HCT116 (cell line): ENCODE measurements around the gene GPSM3. TPM values are rescaled to one million over a fixed set of nuclear protein-coding genes. Genes with fewer than 3 reads are reported as not detected.

ENCODE experiments used
- ATAC-seq: fragments of 200-7000 bp; cut with Tn5 transposase; 2 replicates; pipeline ENCODE4 v1.9.1; 2020; ENCODE audit warnings: mild to moderate bottlenecking, moderate library complexity
- BruUV-seq: library from RNA; stranded (reverse); fragments of 400-500 nt; replicated peaks from 2 replicates; lab custom pipeline; 2021; lab: Mats Ljungman, UMichigan
- CTCF ChIA-PET: fragments of 300-600 bp; sonication (Branson Sonifier 250); formaldehyde crosslinking; loops from one replicate; lab custom pipeline; 2021; ENCODE audit warnings: antibody characterized with exemption; lab: Charles Lee
- POLR2A ChIA-PET: fragments of 300-600, 350-600 bp; sonication (Branson Sonifier 250); formaldehyde crosslinking; loops from one replicate; lab custom pipeline; 2021; ENCODE audit warnings: antibody characterized with exemption; lab: Charles Lee
- RAD21 ChIA-PET, 2 experiments: fragments of 300-600 bp; sonication (Branson Sonifier 250); formaldehyde crosslinking; loops; one replicate each; lab custom pipeline; 2023; ENCODE audit warnings: low total read pairs in 2 of 2; ENCODE audit not compliant: uncharacterized antibody in 2 of 2, unreplicated experiment in 2 of 2, low non-redundant PET in 1 of 2; lab: Charles Lee
- DNase-seq: peaks from one replicate; pipeline ENCODE4 v3.0.0-alpha.2; 2010; ENCODE audit warnings: low read depth, low spot score
- H2AFZ ChIP-seq: fragments of 200-600 bp; shearing (Covaris generic), sonication (generic); 2 replicates; pipeline ENCODE4 v1.6.1; 2017; ENCODE audit warnings: low read depth, mixed run types, mixed read lengths, antibody characterized with exemption, low read length; ENCODE audit not compliant: poor library complexity, severe bottlenecking
- H3K27ac ChIP-seq: 2 replicates; pipeline ENCODE4 v1.5.1; 2012; ENCODE audit warnings: low read depth, low read length
- H3K27me3 ChIP-seq: fragments of 200-600 bp; sonication (generic); 2 replicates; pipeline ENCODE4 v1.6.1; 2016; ENCODE audit warnings: mixed run types, low read length, mixed read lengths; ENCODE audit not compliant: insufficient read depth
- H3K36me3 ChIP-seq, 2 experiments: fragments of 200-500 bp in 1 of 2; fragments of 200-600 bp in 1 of 2; sonication (Bioruptor generic) in 1 of 2; sonication (generic) in 1 of 2; 2 replicates each; pipeline versions ENCODE4 v1.5.1 to v1.6.1; 2014 to 2016; ENCODE audit warnings: low read length in 2 of 2, inconsistent platforms in 1 of 2, mixed read lengths in 1 of 2, mixed run types in 1 of 2; ENCODE audit not compliant: insufficient read depth in 2 of 2, control insufficient read depth in 1 of 2
- H3K4me1 ChIP-seq, 2 experiments: fragments of 200-600 bp in 1 of 2; sonication (generic) in 1 of 2; 2 replicates each; pipeline versions ENCODE4 v1.5.1 to v1.6.1; 2012 to 2017; ENCODE audit warnings: low read length in 2 of 2, inconsistent platforms in 1 of 2, mild to moderate bottlenecking in 1 of 2, mixed read lengths in 1 of 2, mixed run types in 1 of 2, moderate library complexity in 1 of 2; ENCODE audit not compliant: insufficient read depth in 2 of 2, control insufficient read depth in 1 of 2
- H3K4me2 ChIP-seq: fragments of 200-600 bp; sonication (generic); 2 replicates; pipeline ENCODE4 v1.6.1; 2017; ENCODE audit warnings: mixed run types, low read length, mixed read lengths
- H3K4me3 ChIP-seq, 2 experiments: fragments of 200-600 bp in 1 of 2; sonication (generic) in 1 of 2; replicated peaks in 1 of 2; 2 replicates each; pipeline ENCODE4 v1.5.1; 2011 to 2016; ENCODE audit warnings: low read length in 2 of 2, control low read depth in 1 of 2, low read depth in 1 of 2, mild to moderate bottlenecking in 1 of 2, mixed read lengths in 1 of 2, mixed run types in 1 of 2
- H3K79me2 ChIP-seq: fragments of 200-600 bp; sonication (generic); 2 replicates; pipeline ENCODE4 v1.6.1; 2017; ENCODE audit warnings: mild to moderate bottlenecking, mixed run types, low read length, moderate library complexity, mixed read lengths; ENCODE audit not compliant: insufficient read depth
- H3K9ac ChIP-seq: fragments of 200-600 bp; sonication (generic); 2 replicates; pipeline ENCODE4 v1.6.1; 2016; ENCODE audit warnings: low read length, mixed read lengths
- H3K9me2 ChIP-seq: fragments of 200-600 bp; sonication (generic), shearing (Covaris generic); 2 replicates; pipeline ENCODE4 v1.6.1; 2017; ENCODE audit warnings: mixed run types, mild to moderate bottlenecking, moderate library complexity; ENCODE audit not compliant: insufficient read depth
- H3K9me3 ChIP-seq, 2 experiments: fragments of 200-500 bp in 1 of 2; fragments of 200-600 bp in 1 of 2; sonication (Bioruptor generic) in 1 of 2; sonication (generic) in 1 of 2; 2 replicates each; pipeline ENCODE4 v1.6.1; 2014 to 2017; ENCODE audit warnings: low read length in 2 of 2, mixed read lengths in 2 of 2, inconsistent platforms in 1 of 2, low read depth in 1 of 2, mild to moderate bottlenecking in 1 of 2, mixed run types in 1 of 2, moderate library complexity in 1 of 2; ENCODE audit not compliant: control insufficient read depth in 1 of 2, insufficient read depth in 1 of 2
- H4K20me1 ChIP-seq: fragments of 200-600 bp; sonication (generic), shearing (Covaris generic); 2 replicates; pipeline ENCODE4 v1.6.1; 2017; ENCODE audit warnings: mixed run types, mild to moderate bottlenecking, moderate library complexity; ENCODE audit not compliant: insufficient read depth
- ATF3 ChIP-seq: IDR thresholded peaks from 2 replicates; pipeline ENCODE4 v1.6.1; 2012
- CBX3 ChIP-seq: IDR thresholded peaks from 2 replicates; pipeline ENCODE4 v1.6.1; 2012; ENCODE audit warnings: low read depth
- CEBPB ChIP-seq: IDR thresholded peaks from 2 replicates; pipeline ENCODE4 v1.6.1; 2012; ENCODE audit warnings: low read depth
- CTCF ChIP-seq, 3 experiments: fragments of 200-600 bp in 1 of 3; sonication (generic) in 1 of 3; IDR thresholded peaks in 2 of 3; conservative IDR thresholded peaks in 1 of 3; 2 replicates each; pipeline ENCODE4 v1.5.1; 2012 to 2017; ENCODE audit warnings: low read depth in 2 of 3, low read length in 2 of 3, antibody characterized with exemption in 1 of 3, borderline replicate concordance in 1 of 3, control low read depth in 1 of 3, mild to moderate bottlenecking in 1 of 3, mixed read lengths in 1 of 3, mixed run types in 1 of 3, moderate library complexity in 1 of 3; ENCODE audit not compliant: insufficient read depth in 1 of 3
- EGR1 ChIP-seq: IDR thresholded peaks from 2 replicates; pipeline ENCODE4 v1.6.1; 2012; ENCODE audit warnings: low read depth
- ELF1 ChIP-seq: IDR thresholded peaks from 2 replicates; pipeline ENCODE4 v1.6.1; 2012; ENCODE audit warnings: low read depth, borderline replicate concordance
- POLR2A ChIP-seq: IDR thresholded peaks from 2 replicates; pipeline ENCODE4 v1.7.0; 2011; ENCODE audit warnings: borderline replicate concordance; ENCODE audit not compliant: insufficient read depth, insufficient read length; ENCODE audit errors: extremely low read depth
- POLR2AphosphoS5 ChIP-seq: IDR thresholded peaks from 2 replicates; pipeline ENCODE4 v1.6.1; 2011; ENCODE audit warnings: mild to moderate bottlenecking, low read depth, low read length, moderate library complexity
- SRF ChIP-seq: IDR thresholded peaks from 2 replicates; pipeline ENCODE4 v1.6.1; 2012; ENCODE audit warnings: low read depth
- TCF7L2 ChIP-seq: IDR thresholded peaks from 2 replicates; pipeline ENCODE4 v1.7.0; 2011; ENCODE audit warnings: borderline replicate concordance, inconsistent platforms; ENCODE audit not compliant: insufficient read depth, insufficient read length; ENCODE audit errors: extremely low read depth
- YY1 ChIP-seq: IDR thresholded peaks from 2 replicates; pipeline ENCODE4 v1.6.1; 2011; ENCODE audit warnings: low read length, low read depth, moderate library complexity, mild to moderate bottlenecking; ENCODE audit not compliant: insufficient replicate concordance; ENCODE audit errors: extremely low read depth
- ZNF274 ChIP-seq: fragments of 200-500 bp; sonication (Bioruptor generic); IDR thresholded peaks from 2 replicates; pipeline ENCODE4 v1.6.1; 2014; ENCODE audit warnings: mild to moderate bottlenecking, low read depth, low read length, inconsistent platforms
- intact Hi-C: fragments of 100-400 bp; cut with micrococcal nuclease; formaldehyde crosslinking; loops from 2 replicates; pipeline ENCODE4 v1.10.0; 2022
- total RNA-seq: library from RNA; stranded (reverse); gene quantifications from one replicate; pipeline ENCODE4 v1.2.1, GENCODE V29; 2021; ENCODE audit not compliant: unreplicated experiment

The GPSM3 gene
- total RNA-seq, 1 experiment from 2014 or later = 1.2 TPM

- no peak for TF ChIP-seq CBX3
- TF ChIP-seq CEBPB = no peak
- TF ChIP-seq ATF3 = no peak
- no peak for TF ChIP-seq SRF
Observed at GRCh38 chr6:32195902-32196681, 3.6 kb upstream of the GPSM3 start (continued).

DNA sequence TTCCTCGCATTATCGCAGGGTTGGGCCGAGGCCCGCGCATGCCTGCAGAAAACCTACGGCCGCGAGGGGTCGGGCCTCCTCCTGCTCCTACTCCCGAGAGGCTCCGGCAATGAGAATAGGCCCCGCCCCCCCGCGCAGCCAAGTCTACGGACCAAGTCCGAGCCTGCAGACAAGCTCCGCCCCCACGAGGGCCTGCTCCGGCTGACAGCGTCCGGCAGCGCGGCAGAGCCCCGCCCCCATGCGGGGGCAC is 3.1 kb upstream of the GPSM3 start:
- TF ChIP-seq POLR2AphosphoS5 (no peak; the same call in 1 of the 2 replicates), POLR2A (peak; percentile 17), EGR1 (no peak), ATF3 (no peak), ELF1 (no peak), ZNF274 (no peak), YY1 (peak; percentile 8), CTCF (IDR thresholded peaks at IDR 0.05 in 2 of 3, conservative IDR thresholded peaks at IDR 0.05 in 1 of 3; ENCODE audit: borderline replicate concordance in 1 of 3, insufficient read depth in 1 of 3, low read depth in 2 of 3, low read length in 2 of 3) (peak in 1 of 3 experiments; percentile 54; a peak in 2 of 6 replicates), TCF7L2 (peak; percentile 48)
- Histone ChIP-seq H3K36me3 (no peaks in the 10 kb centered on the region), H3K4me3 (peak overlapping the region; percentile 70 to 76), H3K9ac (peak overlapping the region; percentile 97), H3K9me3 (no peaks in the 10 kb centered on the region), H3K27ac (peak overlapping the region; percentile 99), H3K4me2 (peak overlapping the region; percentile 91), H3K27me3 (no peaks in the 10 kb centered on the region), H4K20me1 (no peaks in the 10 kb centered on the region), H2AFZ (no peak overlapping the region), H3K4me1 (peaks cover 27 to 58% of the 10 kb centered on the region in 2 experiments), H3K9me2 (no peaks in the 10 kb centered on the region), H3K79me2 (no peaks in the 10 kb centered on the region)
- BruUV-seq = no TSS peak
- ATAC-seq = peak; percentile 88
- ChIA-PET CTCF (interaction anchor here (0.7 to 1.5 kb wide), 11 partner anchors 10 to 880 kb away, joined by 3 to 18 read pairs (median 4); partner anchors contain the start of genes ABHD16A, ATF6B, FKBPL and HLA-DPB1), RAD21 (interaction anchor here (0.5 to 1.2 kb wide), 5 partner anchors 42 to 92 kb away, joined by 3 to 6 read pairs (median 4); partner anchors contain the start of genes ATF6B (in 1 of the 2) and FKBPL (in 1 of the 2)), POLR2A (interaction anchor here (0.8 to 1.8 kb wide), 14 partner anchors 9 to 1122 kb away, joined by 3 to 11 read pairs (median 4); partner anchors contain the start of genes AGPAT1, ATF6B, DXO and FKBPL)
- DNase-seq = peak; percentile 99
- intact Hi-C loops = loop anchor here (1.0 kb wide), 2 partner anchors 76 to 108 kb away; no protein-coding TSS in a partner anchor
